OCI-LY1 (cell line): ENCODE measurements around the gene DOCK4.

Source experiments
- CTCF ChIP-seq: fragments of 200-600 bp; sonication (generic), shearing (Covaris generic); IDR thresholded peaks from 2 replicates; pipeline ENCODE4 v1.5.1; 2017; ENCODE audit warnings: mild to moderate bottlenecking, antibody characterized with exemption, low read length, moderate library complexity, mixed read lengths
- EZH2 ChIP-seq: fragments of 200-600 bp; sonication (generic), shearing (Covaris generic); IDR thresholded peaks from 2 replicates; pipeline ENCODE4 v1.8.0; 2017; ENCODE audit warnings: borderline replicate concordance, mixed run types, mild to moderate bottlenecking, antibody characterized with exemption, low read length, moderate library complexity, mixed read lengths

GRCh38 chr7:111740942-111741341 is 465.3 kb downstream of the DOCK4 start:
- no peak for TF ChIP-seq CTCF
- TF ChIP-seq EZH2: no peak
